Measurements from ENCODE around the gene SLC16A8. TPM values are rescaled to one million over a fixed set of nuclear protein-coding genes. Genes with fewer than 3 reads are reported as not detected.

SLC16A8 gene
- total RNA-seq, 1 experiment from 2014 or later, result not detected

DNA sequence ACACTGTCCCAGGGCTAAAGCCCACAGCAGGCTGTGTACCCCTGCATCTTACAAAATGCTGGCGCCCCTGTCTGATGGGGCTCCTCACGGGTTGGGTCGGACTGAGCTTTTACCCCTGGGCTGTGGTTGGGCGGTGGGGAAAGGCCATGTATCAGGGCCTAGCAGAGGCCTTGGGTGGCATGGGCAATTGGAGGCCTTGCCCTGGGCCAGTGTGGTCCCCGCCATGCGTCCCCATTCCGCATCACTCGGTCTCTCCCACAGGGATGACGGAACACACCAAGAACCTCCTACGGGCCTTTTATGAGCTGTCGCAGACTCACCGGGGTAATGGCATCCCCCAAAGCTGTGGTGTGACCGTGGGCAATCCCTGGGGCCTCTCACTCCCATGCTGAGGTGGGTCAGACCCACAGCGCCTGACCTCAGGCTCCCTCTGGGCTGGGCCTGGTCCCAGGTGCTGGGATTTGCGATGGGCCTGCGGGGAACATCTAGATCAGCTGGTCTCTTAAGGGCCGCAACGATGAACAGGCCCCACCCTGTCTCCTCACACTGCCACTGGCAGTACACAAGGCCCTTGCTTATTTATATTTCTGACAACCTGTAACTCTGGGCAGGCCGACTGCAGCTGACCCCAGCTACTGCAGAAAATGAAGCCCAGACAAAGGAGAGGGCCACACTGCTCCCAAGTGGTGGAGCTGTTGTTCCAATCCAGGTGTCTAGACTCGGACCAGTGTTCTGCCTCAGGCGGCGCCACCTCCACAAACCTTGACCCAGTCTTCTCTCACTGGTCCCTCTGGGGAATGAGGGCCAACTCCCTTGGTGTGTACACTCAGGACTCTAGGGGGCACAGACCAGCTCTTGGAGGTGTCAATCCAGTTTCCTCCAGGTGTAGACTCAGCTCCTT, 12.3 kb downstream of the SLC16A8 start:
- Histone ChIP-seq H3K4me1 (ENCODE audit: control insufficient read depth in 1 of 2, insufficient read depth in 2 of 2, low read length in 2 of 2) (no peaks in the 10 kb centered on the region), H2AFZ (ENCODE audit: low read depth, low read length, poor library complexity, severe bottlenecking) (no peak overlapping the region), H3K27me3 (ENCODE audit: insufficient read depth, low read length) (no peaks in the 10 kb centered on the region), H3K27ac (ENCODE audit: low read depth, low read length) (no peak overlapping the region), H3K36me3 (ENCODE audit: control insufficient read depth in 1 of 2, insufficient read depth in 2 of 2, low read length in 2 of 2) (peaks cover 12 to 24% of the 10 kb centered on the region in 2 experiments; a peak in 3 of 4 replicates), H4K20me1 (ENCODE audit: insufficient read depth) (no peaks in the 10 kb centered on the region), H3K4me3 (replicated peaks in 1 of 2; ENCODE audit: low read depth in 1 of 2, low read length in 2 of 2) (no peak overlapping the region), H3K79me2 (ENCODE audit: insufficient read depth, low read length) (no peaks in the 10 kb centered on the region), H3K9me2 (ENCODE audit: insufficient read depth) (no peaks in the 10 kb centered on the region), H3K4me2 (ENCODE audit: low read length) (no peak overlapping the region), H3K9ac (ENCODE audit: low read length) (no peak overlapping the region), H3K9me3 (ENCODE audit: control insufficient read depth in 1 of 2, insufficient read depth in 1 of 2, low read depth in 1 of 2, low read length in 2 of 2) (no peaks in the 10 kb centered on the region)
- ChIA-PET CTCF (no interaction called here), POLR2A (no interaction called here), RAD21 (ENCODE audit: low non-redundant PET in 1 of 2, low total read pairs in 2 of 2, uncharacterized antibody in 2 of 2, unreplicated experiment in 2 of 2) (no interaction called here)
- BruUV-seq (replicated peaks), result no TSS peak
- DNase-seq (ENCODE audit: low read depth, low spot score) (no peak), ATAC-seq (no peak)
- TF ChIP-seq ZNF274 (IDR thresholded peaks at IDR 0.05; ENCODE audit: low read depth, low read length), result no peak
- no peak for TF ChIP-seq EGR1 (IDR thresholded peaks at IDR 0.05; ENCODE audit: low read depth)
- TF ChIP-seq, protein P1, sequence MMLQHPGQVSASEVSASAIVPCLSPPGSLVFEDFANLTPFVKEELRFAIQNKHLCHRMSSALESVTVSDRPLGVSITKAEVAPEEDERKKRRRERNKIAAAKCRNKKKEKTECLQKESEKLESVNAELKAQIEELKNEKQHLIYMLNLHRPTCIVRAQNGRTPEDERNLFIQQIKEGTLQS (IDR thresholded peaks at IDR 0.05), result no peak
- TF ChIP-seq, protein P2, sequence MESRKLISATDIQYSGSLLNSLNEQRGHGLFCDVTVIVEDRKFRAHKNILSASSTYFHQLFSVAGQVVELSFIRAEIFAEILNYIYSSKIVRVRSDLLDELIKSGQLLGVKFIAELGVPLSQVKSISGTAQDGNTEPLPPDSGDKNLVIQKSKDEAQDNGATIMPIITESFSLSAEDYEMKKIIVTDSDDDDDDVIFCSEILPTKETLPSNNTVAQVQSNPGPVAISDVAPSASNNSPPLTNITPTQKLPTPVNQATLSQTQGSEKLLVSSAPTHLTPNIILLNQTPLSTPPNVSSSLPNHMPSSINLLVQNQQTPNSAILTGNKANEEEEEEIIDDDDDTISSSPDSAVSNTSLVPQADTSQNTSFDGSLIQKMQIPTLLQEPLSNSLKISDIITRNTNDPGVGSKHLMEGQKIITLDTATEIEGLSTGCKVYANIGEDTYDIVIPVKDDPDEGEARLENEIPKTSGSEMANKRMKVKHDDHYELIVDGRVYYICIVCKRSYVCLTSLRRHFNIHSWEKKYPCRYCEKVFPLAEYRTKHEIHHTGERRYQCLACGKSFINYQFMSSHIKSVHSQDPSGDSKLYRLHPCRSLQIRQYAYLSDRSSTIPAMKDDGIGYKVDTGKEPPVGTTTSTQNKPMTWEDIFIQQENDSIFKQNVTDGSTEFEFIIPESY (IDR thresholded peaks at IDR 0.05; ENCODE audit: extremely low read depth, insufficient replicate concordance, low read length), result no peak
- intact Hi-C loops (cut with micrococcal nuclease), result no loop called here

All from HCT116 (cell line).